WTC11 (cell line): ENCODE data around the gene ZBTB20.

Experiments
- AFF4 ChIP-seq: sonication (generic); formaldehyde crosslinking; IDR thresholded peaks from 2 replicates; pipeline ENCODE4 v1.8.1; 2023; ENCODE audit warnings: mild to moderate bottlenecking, missing genetic modification reagents, borderline replicate concordance
- CREM ChIP-seq: sonication (generic); formaldehyde crosslinking; IDR thresholded peaks from 2 replicates; pipeline ENCODE4 v1.8.1; 2022; ENCODE audit warnings: mild to moderate bottlenecking, missing genetic modification reagents, moderate library complexity
- FOXJ3 ChIP-seq: sonication (generic); formaldehyde crosslinking; IDR thresholded peaks from 2 replicates; pipeline ENCODE4 v1.9.0; 2021; ENCODE audit warnings: missing genetic modification reagents, mild to moderate bottlenecking, borderline replicate concordance
- FOXP1 ChIP-seq: sonication (generic); formaldehyde crosslinking; IDR thresholded peaks from 2 replicates; pipeline ENCODE4 v1.8.0; 2022; ENCODE audit warnings: missing genetic modification reagents, mild to moderate bottlenecking, moderate library complexity, borderline replicate concordance
- IRF2 ChIP-seq: sonication (generic); formaldehyde crosslinking; IDR thresholded peaks from 2 replicates; pipeline ENCODE4 v1.8.0; 2022; ENCODE audit warnings: low read depth, missing genetic modification reagents, borderline replicate concordance
- MAX ChIP-seq: sonication (generic); formaldehyde crosslinking; IDR thresholded peaks from 2 replicates; pipeline ENCODE4 v1.8.0; 2022; ENCODE audit warnings: mild to moderate bottlenecking, missing genetic modification reagents
- NR3C1 ChIP-seq: sonication (generic); formaldehyde crosslinking; conservative IDR thresholded peaks from 2 replicates; pipeline ENCODE4 v1.8.1; 2023; ENCODE audit warnings: low read depth, mild to moderate bottlenecking, missing genetic modification reagents
- TEAD4 ChIP-seq: sonication (generic); formaldehyde crosslinking; IDR thresholded peaks from 2 replicates; pipeline ENCODE4 v1.8.0; 2022; ENCODE audit warnings: mild to moderate bottlenecking, missing genetic modification reagents
- TP53 ChIP-seq: sonication (generic); formaldehyde crosslinking; IDR thresholded peaks from 2 replicates; pipeline ENCODE4 v1.8.1; 2023; ENCODE audit warnings: mild to moderate bottlenecking, missing genetic modification reagents
- ZNF423 ChIP-seq: fragments of 250-450 bp; sonication (Bioruptor Pico); IDR thresholded peaks from 2 replicates; pipeline ENCODE4 v2.1.2; 2022; ENCODE audit warnings: mild to moderate bottlenecking, moderate library complexity
- TF ChIP-seq, protein P1 (sequence below): fragments of 200-600 bp; IDR thresholded peaks from 2 replicates; pipeline ENCODE4 v1.8.0; 2022; ENCODE audit warnings: antibody characterized with exemption
- TF ChIP-seq, protein P2 (sequence below): sonication (generic); formaldehyde crosslinking; IDR thresholded peaks from 2 replicates; pipeline ENCODE4 v1.8.0; 2023; ENCODE audit warnings: missing genetic modification reagents
- TF ChIP-seq, protein P3 (sequence below): sonication (generic); formaldehyde crosslinking; IDR thresholded peaks from 2 replicates; pipeline ENCODE4 v1.8.1; 2022; ENCODE audit warnings: mild to moderate bottlenecking, moderate library complexity, missing genetic modification reagents
- TF ChIP-seq, protein P4 (sequence below): sonication (generic); formaldehyde crosslinking; IDR thresholded peaks from 2 replicates; pipeline ENCODE4 v1.8.0; 2023; ENCODE audit warnings: mild to moderate bottlenecking, missing genetic modification reagents

- TF ChIP-seq, protein P1, sequence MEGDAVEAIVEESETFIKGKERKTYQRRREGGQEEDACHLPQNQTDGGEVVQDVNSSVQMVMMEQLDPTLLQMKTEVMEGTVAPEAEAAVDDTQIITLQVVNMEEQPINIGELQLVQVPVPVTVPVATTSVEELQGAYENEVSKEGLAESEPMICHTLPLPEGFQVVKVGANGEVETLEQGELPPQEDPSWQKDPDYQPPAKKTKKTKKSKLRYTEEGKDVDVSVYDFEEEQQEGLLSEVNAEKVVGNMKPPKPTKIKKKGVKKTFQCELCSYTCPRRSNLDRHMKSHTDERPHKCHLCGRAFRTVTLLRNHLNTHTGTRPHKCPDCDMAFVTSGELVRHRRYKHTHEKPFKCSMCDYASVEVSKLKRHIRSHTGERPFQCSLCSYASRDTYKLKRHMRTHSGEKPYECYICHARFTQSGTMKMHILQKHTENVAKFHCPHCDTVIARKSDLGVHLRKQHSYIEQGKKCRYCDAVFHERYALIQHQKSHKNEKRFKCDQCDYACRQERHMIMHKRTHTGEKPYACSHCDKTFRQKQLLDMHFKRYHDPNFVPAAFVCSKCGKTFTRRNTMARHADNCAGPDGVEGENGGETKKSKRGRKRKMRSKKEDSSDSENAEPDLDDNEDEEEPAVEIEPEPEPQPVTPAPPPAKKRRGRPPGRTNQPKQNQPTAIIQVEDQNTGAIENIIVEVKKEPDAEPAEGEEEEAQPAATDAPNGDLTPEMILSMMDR, result no peak
- TF ChIP-seq TP53 (CRISPR knock-in tag) (no peak), TEAD4 (CRISPR knock-in tag) (no peak), FOXJ3 (CRISPR knock-in tag) (no peak), NR3C1 (CRISPR knock-in tag) (no peak), CREM (no peak), AFF4 (CRISPR knock-in tag) (no peak), IRF2 (CRISPR knock-in tag) (no peak), FOXP1 (no peak), MAX (CRISPR knock-in tag) (no peak), ZNF423 (CRISPR knock-in tag) (no peak)
- TF ChIP-seq, protein P2, sequence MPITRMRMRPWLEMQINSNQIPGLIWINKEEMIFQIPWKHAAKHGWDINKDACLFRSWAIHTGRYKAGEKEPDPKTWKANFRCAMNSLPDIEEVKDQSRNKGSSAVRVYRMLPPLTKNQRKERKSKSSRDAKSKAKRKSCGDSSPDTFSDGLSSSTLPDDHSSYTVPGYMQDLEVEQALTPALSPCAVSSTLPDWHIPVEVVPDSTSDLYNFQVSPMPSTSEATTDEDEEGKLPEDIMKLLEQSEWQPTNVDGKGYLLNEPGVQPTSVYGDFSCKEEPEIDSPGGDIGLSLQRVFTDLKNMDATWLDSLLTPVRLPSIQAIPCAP (CRISPR knock-in tag), result no peak
- TF ChIP-seq, protein P3, sequence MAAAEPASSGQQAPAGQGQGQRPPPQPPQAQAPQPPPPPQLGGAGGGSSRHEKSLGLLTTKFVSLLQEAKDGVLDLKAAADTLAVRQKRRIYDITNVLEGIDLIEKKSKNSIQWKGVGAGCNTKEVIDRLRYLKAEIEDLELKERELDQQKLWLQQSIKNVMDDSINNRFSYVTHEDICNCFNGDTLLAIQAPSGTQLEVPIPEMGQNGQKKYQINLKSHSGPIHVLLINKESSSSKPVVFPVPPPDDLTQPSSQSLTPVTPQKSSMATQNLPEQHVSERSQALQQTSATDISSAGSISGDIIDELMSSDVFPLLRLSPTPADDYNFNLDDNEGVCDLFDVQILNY, result no peak
- TF ChIP-seq, protein P4, sequence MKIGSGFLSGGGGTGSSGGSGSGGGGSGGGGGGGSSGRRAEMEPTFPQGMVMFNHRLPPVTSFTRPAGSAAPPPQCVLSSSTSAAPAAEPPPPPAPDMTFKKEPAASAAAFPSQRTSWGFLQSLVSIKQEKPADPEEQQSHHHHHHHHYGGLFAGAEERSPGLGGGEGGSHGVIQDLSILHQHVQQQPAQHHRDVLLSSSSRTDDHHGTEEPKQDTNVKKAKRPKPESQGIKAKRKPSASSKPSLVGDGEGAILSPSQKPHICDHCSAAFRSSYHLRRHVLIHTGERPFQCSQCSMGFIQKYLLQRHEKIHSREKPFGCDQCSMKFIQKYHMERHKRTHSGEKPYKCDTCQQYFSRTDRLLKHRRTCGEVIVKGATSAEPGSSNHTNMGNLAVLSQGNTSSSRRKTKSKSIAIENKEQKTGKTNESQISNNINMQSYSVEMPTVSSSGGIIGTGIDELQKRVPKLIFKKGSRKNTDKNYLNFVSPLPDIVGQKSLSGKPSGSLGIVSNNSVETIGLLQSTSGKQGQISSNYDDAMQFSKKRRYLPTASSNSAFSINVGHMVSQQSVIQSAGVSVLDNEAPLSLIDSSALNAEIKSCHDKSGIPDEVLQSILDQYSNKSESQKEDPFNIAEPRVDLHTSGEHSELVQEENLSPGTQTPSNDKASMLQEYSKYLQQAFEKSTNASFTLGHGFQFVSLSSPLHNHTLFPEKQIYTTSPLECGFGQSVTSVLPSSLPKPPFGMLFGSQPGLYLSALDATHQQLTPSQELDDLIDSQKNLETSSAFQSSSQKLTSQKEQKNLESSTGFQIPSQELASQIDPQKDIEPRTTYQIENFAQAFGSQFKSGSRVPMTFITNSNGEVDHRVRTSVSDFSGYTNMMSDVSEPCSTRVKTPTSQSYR (CRISPR knock-in tag), result no peak
These were observed 72.6 kb downstream of the ZBTB20 start for GRCh38 chr3:115074502-115074901.
